Neural crest cell (in vitro differentiated cells): ENCODE data around the gene WDR49. TPM values are rescaled to one million over a fixed set of nuclear protein-coding genes. Genes with fewer than 3 reads are reported as not detected.
A peak's percentile ranks its signal among the peaks of the same experiment; 100 is the strongest.
"Not testable (repeated sequence)": the region's sequence is repeated elsewhere in the genome, so short reads cannot be mapped to it uniquely, and the experiment has no call there.

Source experiments
- DNase-seq: peaks from one replicate; pipeline ENCODE4 v3.0.0; 2021; ENCODE audit warnings: low read depth, mixed read lengths, low spot score
- H3K27ac Mint-ChIP-seq: one replicate; pipeline ENCODE4 v1.8.0; 2021; ENCODE audit warnings: mild to moderate bottlenecking, mixed read lengths; ENCODE audit not compliant: unreplicated experiment
- H3K27me3 Mint-ChIP-seq: 2 replicates; pipeline ENCODE4 v1.8.0; 2021; ENCODE audit warnings: low read depth, mild to moderate bottlenecking, mixed read lengths
- H3K36me3 Mint-ChIP-seq: 2 replicates; pipeline ENCODE4 v1.8.0; 2021; ENCODE audit warnings: low read depth, mild to moderate bottlenecking, mixed read lengths
- H3K4me1 Mint-ChIP-seq: 2 replicates; pipeline ENCODE4 v1.8.0; 2021; ENCODE audit warnings: mixed read lengths
- H3K4me3 Mint-ChIP-seq: one replicate; pipeline ENCODE4 v1.8.0; 2021; ENCODE audit warnings: mild to moderate bottlenecking, mixed read lengths
- H3K9me3 Mint-ChIP-seq: 2 replicates; pipeline ENCODE4 v1.8.0; 2021; ENCODE audit warnings: mixed read lengths
- CTCF ChIP-seq: fragments of 200-600 bp; sonication (generic); conservative IDR thresholded peaks from 2 replicates; pipeline ENCODE4 v1.5.0; 2021; ENCODE audit warnings: antibody characterized with exemption, mild to moderate bottlenecking
- total RNA-seq: library from RNA; stranded (reverse); gene quantifications from 2 replicates; pipeline ENCODE4 v1.2.1, GENCODE V29; 2021

WDR49 gene
- total RNA-seq, 1 donor from 2014 or later = 5.4 TPM

- Mint-ChIP-seq H3K36me3 (no peaks in the 10 kb centered on the region), H3K9me3 (no peaks in the 10 kb centered on the region), H3K4me3 (no peak overlapping the region), H3K27me3 (no peaks in the 10 kb centered on the region), H3K4me1 (no peaks in the 10 kb centered on the region), H3K27ac (no peak overlapping the region)
- TF ChIP-seq CTCF = no peak
- no peak for DNase-seq
These were observed 22.3 kb downstream of the WDR49 start for GRCh38 chr3:167631471-167631870.

GRCh38 chr3:167626490-167626889 lies 27.3 kb downstream of the WDR49 start:
- no peak for TF ChIP-seq CTCF
- no peaks in the 10 kb centered on the region for H3K36me3 Mint-ChIP-seq
- H3K4me3 Mint-ChIP-seq = no peak overlapping the region
- peaks cover 2% of the 10 kb centered on the region for H3K9me3 Mint-ChIP-seq
- no peak for DNase-seq
- no peak overlapping the region for H3K27ac Mint-ChIP-seq
- no peaks in the 10 kb centered on the region for H3K4me1 Mint-ChIP-seq
- H3K27me3 Mint-ChIP-seq = no peaks in the 10 kb centered on the region

GRCh38 chr3:167615030-167615429 lies 38.7 kb downstream of the WDR49 start:
- Mint-ChIP-seq H3K9me3 (no peaks in the 10 kb centered on the region), H3K4me1 (no peaks in the 10 kb centered on the region), H3K4me3 (no peak overlapping the region), H3K36me3 (no peaks in the 10 kb centered on the region), H3K27me3 (no peaks in the 10 kb centered on the region), H3K27ac (no peak overlapping the region)
- no peak for TF ChIP-seq CTCF
- DNase-seq = no peak

GRCh38 chr3:167614196-167614595 lies 39.5 kb downstream of the WDR49 start:
- not testable (repeated sequence) for DNase-seq, H3K9me3 Mint-ChIP-seq, H3K27me3 Mint-ChIP-seq, H3K4me1 Mint-ChIP-seq, H3K36me3 Mint-ChIP-seq, H3K4me3 Mint-ChIP-seq
- peak overlapping the region; percentile 77 for H3K27ac Mint-ChIP-seq

- Mint-ChIP-seq H3K36me3 (no peaks in the 10 kb centered on the region), H3K27me3 (peaks cover 3% of the 10 kb centered on the region), H3K27ac (no peak overlapping the region), H3K9me3 (no peaks in the 10 kb centered on the region), H3K4me3 (no peak overlapping the region), H3K4me1 (no peaks in the 10 kb centered on the region)
- no peak for DNase-seq
- no peak for TF ChIP-seq CTCF
These were observed 42.0 kb downstream of the WDR49 start for GRCh38 chr3:167611718-167612117.

- peak overlapping the region; percentile 57 for H3K27ac Mint-ChIP-seq
These were observed 44.6 kb downstream of the WDR49 start for GRCh38 chr3:167609156-167609555.

More at GRCh38 chr3:167609156-167609555, 44.6 kb downstream of the WDR49 start:
- peaks cover 3% of the 10 kb centered on the region for H3K27me3 Mint-ChIP-seq
- H3K36me3 Mint-ChIP-seq = no peaks in the 10 kb centered on the region
- no peaks in the 10 kb centered on the region for H3K4me1 Mint-ChIP-seq
- no peak for TF ChIP-seq CTCF
- DNase-seq = no peak
- H3K4me3 Mint-ChIP-seq = no peak overlapping the region
- H3K9me3 Mint-ChIP-seq = no peaks in the 10 kb centered on the region
